ENCODE results near the gene DMRTA1. TPM values are rescaled to one million over a fixed set of nuclear protein-coding genes. Genes with fewer than 3 reads are reported as not detected.

DMRTA1 gene
- total and polyA plus RNA-seq, 2 experiments from 2014 or later, result 4.1 to 8.8 TPM

DNA sequence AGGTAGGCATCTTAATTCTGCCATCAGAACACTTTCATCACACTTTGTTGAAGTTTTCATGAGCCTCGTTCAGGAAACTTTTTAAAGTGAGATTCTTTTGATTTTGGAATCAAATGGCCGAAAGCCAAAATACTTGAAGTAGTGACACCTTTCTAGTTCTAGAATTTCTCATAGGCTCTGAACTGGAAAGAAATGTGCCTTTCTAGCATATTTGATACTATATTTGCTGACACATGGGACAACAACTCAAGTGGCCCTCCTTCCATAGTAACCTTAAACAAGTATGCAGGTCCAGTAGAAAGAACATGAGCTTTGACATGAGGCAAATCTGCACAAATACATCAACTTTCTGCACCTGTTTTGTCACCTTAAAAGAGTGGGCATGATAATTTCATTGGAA lies 22.0 kb upstream of the DMRTA1 start:
- Mint-ChIP-seq H3K4me1 (peaks cover 13% of the 10 kb centered on the region; the same call in 2 of the 3 replicates), H3K27me3 (ENCODE audit: insufficient read depth, low read depth, poor library complexity) (no peaks in the 10 kb centered on the region), H3K27ac (no peak overlapping the region), H3K36me3 (ENCODE audit: low read depth) (no peaks in the 10 kb centered on the region), H3K4me3 (no peak overlapping the region), H3K9me3 (no peaks in the 10 kb centered on the region)
- DNase-seq (ENCODE audit: low spot score) (no peak), ATAC-seq (no peak)
- Histone ChIP-seq H3K79me2 (replicated peaks; ENCODE audit: insufficient read depth) (no peaks in the 10 kb centered on the region), H3K36me3 (ENCODE audit: insufficient read depth) (no peaks in the 10 kb centered on the region), H4K20me1 (replicated peaks; ENCODE audit: insufficient read depth) (no peaks in the 10 kb centered on the region), H3F3A (replicated peaks; ENCODE audit: low read depth) (no peaks in the 10 kb centered on the region), H2AFZ (no peak overlapping the region), H3K9me2 (ENCODE audit: insufficient read depth) (no peaks in the 10 kb centered on the region), H3K4me3 (no peak overlapping the region), H3K27ac (ENCODE audit: low read depth) (no peak overlapping the region), H3K27me3 (ENCODE audit: insufficient read depth) (no peaks in the 10 kb centered on the region), H3K4me2 (no peak overlapping the region), H3K4me1 (ENCODE audit: insufficient read depth) (peaks cover 4% of the 10 kb centered on the region)
- TF ChIP-seq JUNB (IDR thresholded peaks at IDR 0.05; ENCODE audit: unreplicated experiment), result no peak
- no peak for TF ChIP-seq POLR2AphosphoS5 (IDR thresholded peaks at IDR 0.05; ENCODE audit: low read depth)
- no peak for TF ChIP-seq EZH2 (IDR thresholded peaks at IDR 0.05; ENCODE audit: low read depth, unreplicated experiment)
- no peak for TF ChIP-seq CREB1 (CRISPR knock-in tag; IDR thresholded peaks at IDR 0.05; ENCODE audit: low read depth)
- TF ChIP-seq, protein P1, sequence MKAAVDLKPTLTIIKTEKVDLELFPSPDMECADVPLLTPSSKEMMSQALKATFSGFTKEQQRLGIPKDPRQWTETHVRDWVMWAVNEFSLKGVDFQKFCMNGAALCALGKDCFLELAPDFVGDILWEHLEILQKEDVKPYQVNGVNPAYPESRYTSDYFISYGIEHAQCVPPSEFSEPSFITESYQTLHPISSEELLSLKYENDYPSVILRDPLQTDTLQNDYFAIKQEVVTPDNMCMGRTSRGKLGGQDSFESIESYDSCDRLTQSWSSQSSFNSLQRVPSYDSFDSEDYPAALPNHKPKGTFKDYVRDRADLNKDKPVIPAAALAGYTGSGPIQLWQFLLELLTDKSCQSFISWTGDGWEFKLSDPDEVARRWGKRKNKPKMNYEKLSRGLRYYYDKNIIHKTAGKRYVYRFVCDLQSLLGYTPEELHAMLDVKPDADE (IDR thresholded peaks at IDR 0.05), result no peak
- no peak for TF ChIP-seq STAT1 (IDR thresholded peaks at IDR 0.05; ENCODE audit: unreplicated experiment)
- TF ChIP-seq EZH2phosphoT487 (IDR thresholded peaks at IDR 0.05; ENCODE audit: unreplicated experiment), result no peak
- TF ChIP-seq, protein P2, sequence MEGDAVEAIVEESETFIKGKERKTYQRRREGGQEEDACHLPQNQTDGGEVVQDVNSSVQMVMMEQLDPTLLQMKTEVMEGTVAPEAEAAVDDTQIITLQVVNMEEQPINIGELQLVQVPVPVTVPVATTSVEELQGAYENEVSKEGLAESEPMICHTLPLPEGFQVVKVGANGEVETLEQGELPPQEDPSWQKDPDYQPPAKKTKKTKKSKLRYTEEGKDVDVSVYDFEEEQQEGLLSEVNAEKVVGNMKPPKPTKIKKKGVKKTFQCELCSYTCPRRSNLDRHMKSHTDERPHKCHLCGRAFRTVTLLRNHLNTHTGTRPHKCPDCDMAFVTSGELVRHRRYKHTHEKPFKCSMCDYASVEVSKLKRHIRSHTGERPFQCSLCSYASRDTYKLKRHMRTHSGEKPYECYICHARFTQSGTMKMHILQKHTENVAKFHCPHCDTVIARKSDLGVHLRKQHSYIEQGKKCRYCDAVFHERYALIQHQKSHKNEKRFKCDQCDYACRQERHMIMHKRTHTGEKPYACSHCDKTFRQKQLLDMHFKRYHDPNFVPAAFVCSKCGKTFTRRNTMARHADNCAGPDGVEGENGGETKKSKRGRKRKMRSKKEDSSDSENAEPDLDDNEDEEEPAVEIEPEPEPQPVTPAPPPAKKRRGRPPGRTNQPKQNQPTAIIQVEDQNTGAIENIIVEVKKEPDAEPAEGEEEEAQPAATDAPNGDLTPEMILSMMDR (conservative IDR thresholded peaks at IDR 0.05; ENCODE audit: low read depth in 2 of 2), result no peak
- TF ChIP-seq, protein P3, sequence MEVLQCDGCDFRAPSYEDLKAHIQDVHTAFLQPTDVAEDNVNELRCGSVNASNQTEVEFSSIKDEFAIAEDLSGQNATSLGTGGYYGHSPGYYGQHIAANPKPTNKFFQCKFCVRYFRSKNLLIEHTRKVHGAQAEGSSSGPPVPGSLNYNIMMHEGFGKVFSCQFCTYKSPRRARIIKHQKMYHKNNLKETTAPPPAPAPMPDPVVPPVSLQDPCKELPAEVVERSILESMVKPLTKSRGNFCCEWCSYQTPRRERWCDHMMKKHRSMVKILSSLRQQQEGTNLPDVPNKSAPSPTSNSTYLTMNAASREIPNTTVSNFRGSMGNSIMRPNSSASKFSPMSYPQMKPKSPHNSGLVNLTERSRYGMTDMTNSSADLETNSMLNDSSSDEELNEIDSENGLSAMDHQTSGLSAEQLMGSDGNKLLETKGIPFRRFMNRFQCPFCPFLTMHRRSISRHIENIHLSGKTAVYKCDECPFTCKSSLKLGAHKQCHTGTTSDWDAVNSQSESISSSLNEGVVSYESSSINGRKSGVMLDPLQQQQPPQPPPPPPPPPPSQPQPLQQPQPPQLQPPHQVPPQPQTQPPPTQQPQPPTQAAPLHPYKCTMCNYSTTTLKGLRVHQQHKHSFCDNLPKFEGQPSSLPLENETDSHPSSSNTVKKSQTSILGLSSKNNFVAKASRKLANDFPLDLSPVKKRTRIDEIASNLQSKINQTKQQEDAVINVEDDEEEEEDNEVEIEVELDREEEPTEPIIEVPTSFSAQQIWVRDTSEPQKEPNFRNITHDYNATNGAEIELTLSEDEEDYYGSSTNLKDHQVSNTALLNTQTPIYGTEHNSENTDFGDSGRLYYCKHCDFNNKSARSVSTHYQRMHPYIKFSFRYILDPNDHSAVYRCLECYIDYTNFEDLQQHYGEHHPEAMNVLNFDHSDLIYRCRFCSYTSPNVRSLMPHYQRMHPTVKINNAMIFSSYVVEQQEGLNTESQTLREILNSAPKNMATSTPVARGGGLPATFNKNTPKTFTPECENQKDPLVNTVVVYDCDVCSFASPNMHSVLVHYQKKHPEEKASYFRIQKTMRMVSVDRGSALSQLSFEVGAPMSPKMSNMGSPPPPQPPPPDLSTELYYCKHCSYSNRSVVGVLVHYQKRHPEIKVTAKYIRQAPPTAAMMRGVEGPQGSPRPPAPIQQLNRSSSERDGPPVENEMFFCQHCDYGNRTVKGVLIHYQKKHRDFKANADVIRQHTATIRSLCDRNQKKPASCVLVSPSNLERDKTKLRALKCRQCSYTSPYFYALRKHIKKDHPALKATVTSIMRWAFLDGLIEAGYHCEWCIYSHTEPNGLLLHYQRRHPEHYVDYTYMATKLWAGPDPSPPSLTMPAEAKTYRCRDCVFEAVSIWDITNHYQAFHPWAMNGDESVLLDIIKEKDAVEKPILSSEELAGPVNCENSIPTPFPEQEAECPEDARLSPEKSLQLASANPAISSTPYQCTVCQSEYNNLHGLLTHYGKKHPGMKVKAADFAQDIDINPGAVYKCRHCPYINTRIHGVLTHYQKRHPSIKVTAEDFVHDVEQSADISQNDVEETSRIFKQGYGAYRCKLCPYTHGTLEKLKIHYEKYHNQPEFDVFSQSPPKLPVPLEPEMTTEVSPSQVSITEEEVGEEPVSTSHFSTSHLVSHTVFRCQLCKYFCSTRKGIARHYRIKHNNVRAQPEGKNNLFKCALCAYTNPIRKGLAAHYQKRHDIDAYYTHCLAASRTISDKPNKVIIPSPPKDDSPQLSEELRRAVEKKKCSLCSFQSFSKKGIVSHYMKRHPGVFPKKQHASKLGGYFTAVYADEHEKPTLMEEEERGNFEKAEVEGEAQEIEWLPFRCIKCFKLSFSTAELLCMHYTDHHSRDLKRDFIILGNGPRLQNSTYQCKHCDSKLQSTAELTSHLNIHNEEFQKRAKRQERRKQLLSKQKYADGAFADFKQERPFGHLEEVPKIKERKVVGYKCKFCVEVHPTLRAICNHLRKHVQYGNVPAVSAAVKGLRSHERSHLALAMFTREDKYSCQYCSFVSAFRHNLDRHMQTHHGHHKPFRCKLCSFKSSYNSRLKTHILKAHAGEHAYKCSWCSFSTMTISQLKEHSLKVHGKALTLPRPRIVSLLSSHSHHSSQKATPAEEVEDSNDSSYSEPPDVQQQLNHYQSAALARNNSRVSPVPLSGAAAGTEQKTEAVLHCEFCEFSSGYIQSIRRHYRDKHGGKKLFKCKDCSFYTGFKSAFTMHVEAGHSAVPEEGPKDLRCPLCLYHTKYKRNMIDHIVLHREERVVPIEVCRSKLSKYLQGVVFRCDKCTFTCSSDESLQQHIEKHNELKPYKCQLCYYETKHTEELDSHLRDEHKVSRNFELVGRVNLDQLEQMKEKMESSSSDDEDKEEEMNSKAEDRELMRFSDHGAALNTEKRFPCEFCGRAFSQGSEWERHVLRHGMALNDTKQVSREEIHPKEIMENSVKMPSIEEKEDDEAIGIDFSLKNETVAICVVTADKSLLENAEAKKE (CRISPR knock-in tag; IDR thresholded peaks at IDR 0.05), result no peak
- TF ChIP-seq, protein P4, sequence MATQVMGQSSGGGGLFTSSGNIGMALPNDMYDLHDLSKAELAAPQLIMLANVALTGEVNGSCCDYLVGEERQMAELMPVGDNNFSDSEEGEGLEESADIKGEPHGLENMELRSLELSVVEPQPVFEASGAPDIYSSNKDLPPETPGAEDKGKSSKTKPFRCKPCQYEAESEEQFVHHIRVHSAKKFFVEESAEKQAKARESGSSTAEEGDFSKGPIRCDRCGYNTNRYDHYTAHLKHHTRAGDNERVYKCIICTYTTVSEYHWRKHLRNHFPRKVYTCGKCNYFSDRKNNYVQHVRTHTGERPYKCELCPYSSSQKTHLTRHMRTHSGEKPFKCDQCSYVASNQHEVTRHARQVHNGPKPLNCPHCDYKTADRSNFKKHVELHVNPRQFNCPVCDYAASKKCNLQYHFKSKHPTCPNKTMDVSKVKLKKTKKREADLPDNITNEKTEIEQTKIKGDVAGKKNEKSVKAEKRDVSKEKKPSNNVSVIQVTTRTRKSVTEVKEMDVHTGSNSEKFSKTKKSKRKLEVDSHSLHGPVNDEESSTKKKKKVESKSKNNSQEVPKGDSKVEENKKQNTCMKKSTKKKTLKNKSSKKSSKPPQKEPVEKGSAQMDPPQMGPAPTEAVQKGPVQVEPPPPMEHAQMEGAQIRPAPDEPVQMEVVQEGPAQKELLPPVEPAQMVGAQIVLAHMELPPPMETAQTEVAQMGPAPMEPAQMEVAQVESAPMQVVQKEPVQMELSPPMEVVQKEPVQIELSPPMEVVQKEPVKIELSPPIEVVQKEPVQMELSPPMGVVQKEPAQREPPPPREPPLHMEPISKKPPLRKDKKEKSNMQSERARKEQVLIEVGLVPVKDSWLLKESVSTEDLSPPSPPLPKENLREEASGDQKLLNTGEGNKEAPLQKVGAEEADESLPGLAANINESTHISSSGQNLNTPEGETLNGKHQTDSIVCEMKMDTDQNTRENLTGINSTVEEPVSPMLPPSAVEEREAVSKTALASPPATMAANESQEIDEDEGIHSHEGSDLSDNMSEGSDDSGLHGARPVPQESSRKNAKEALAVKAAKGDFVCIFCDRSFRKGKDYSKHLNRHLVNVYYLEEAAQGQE (IDR thresholded peaks at IDR 0.05; ENCODE audit: unreplicated experiment), result no peak
- no peak for TF ChIP-seq NANOG (IDR thresholded peaks at IDR 0.05; ENCODE audit: borderline replicate concordance)
